CD4-positive, alpha-beta T cell treated with Interleukin-1 beta for 1 hour (primary cell): Measurements from ENCODE around the gene YPEL2.

Experiments used
- DNase-seq, 2 donors: peaks; one replicate each; pipeline ENCODE4 v3.0.0-alpha.2; 2020 to 2022

Gene YPEL2

GRCh38 chr17:59436900-59437299 is 105.4 kb downstream of the YPEL2 start:
- DNase-seq, result no peak

GRCh38 chr17:59437791-59438281 is 106.4 kb downstream of the YPEL2 start:
- DNase-seq, result no peak

GRCh38 chr17:59439262-59439661 is 107.8 kb downstream of the YPEL2 start:
- no peak for DNase-seq

GRCh38 chr17:59439741-59440211 is 108.3 kb downstream of the YPEL2 start:
- no peak for DNase-seq

GRCh38 chr17:59440757-59441463 is 109.5 kb downstream of the YPEL2 start:
- peak; percentile 83 to 86 for DNase-seq

- DNase-seq, result no peak
Observed at GRCh38 chr17:59441464-59442096, 110.1 kb downstream of the YPEL2 start.

- DNase-seq, result no peak
Observed at GRCh38 chr17:59443106-59443505, 111.7 kb downstream of the YPEL2 start.
